HG03469 (cell line): Measurements from ENCODE around the gene AMPD2.
A peak's percentile ranks its signal among the peaks of the same experiment; 100 is the strongest.

Experiments
- ATAC-seq: cut with Tn5 transposase; IDR thresholded peaks from one replicate; pipeline ENCODE4 v1.9.1; 2021; ENCODE audit warnings: mild to moderate bottlenecking, moderate library complexity, moderate number of reproducible peaks; ENCODE audit not compliant: unreplicated experiment

Gene AMPD2

DNA sequence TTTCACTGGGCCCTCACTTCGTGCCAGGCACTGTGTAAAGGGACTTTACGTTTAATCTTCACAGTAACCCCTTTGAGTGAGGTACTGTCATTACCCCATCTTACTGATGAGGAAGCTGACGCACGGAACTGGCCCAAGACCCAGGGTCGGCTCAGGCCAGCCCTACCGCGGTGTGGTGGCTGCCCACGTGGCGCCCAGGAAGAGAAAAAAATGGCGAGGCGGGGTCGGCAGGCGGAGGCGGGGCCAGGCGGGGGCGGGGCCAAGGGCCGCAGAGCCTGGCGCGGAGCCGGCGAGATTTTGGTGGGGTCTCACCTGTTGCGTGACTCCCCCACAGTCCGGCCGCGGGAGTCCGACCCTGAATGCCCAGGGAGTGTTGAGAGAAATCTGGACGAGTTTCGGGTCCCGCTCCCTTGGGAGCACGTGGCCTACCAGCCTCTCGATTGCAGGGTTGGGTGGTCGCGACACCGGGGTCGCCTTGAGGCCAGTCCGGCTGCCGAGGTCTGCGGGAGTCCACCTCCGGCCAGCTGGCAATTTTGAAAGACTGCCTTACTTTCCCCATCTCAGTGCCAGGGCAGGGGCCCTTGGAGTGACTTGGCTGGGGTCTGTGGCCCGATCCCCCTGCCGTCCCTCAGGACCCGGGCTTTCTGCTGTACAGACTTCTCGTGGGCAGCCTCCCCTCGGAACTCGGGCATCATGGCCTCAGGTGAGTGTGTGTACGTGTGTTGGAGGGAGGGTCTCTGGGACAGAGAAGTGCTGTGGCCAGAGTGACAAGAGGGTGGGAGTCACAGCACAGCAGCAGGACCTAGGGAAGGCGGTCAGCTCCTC is at the start of gene AMPD2, which contains the start of gene GNAT2:
AMPD2 (plus strand) TSS at position 262 of the 825 bp plus-strand sequence. CDS start 1,339 bp downstream, outside the sequence.
GNAT2 (minus strand) TSS at position 41 of the 825 bp plus-strand sequence. CDS start 6,746 bp downstream, outside the sequence.
- ATAC-seq, result peak; percentile 26

DNA sequence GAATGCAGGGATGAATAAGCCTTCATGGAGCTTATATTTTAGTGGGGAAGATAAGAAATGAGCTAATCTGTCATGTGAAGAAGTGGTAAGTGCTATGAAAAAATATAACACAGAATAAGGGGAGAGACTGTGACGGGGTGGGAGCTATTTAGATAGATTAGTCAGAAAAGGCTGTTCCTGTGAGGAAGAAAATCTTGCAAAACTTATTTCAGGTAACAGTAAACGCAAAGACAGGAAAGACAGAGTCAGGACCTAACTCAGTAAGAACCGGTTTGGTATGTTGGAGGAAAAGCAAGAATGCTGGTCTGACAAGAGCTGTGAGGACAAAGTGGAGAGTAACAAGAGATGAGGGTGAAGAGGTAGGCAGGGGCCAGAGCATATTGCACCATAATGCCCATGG is 49.2 kb upstream of the AMPD2 start:
- ATAC-seq, result no peak

DNA sequence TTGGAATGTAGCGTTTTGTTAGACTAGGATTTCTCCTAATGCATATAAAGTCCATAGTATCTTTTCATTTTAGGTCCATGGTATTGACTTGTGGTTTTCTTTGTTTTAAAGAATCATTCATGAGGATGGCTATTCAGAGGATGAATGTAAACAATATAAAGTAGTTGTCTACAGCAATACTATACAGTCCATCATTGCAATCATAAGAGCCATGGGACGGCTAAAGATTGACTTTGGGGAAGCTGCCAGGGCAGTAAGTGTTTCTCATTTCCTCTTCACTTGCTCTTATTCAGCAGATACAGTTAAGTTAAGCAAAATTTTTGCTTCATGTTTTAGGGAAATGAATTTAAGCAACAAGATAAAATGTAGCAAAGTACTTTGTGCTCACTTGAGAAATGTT is 45.9 kb upstream of the AMPD2 start:
- ATAC-seq, result no peak

DNA sequence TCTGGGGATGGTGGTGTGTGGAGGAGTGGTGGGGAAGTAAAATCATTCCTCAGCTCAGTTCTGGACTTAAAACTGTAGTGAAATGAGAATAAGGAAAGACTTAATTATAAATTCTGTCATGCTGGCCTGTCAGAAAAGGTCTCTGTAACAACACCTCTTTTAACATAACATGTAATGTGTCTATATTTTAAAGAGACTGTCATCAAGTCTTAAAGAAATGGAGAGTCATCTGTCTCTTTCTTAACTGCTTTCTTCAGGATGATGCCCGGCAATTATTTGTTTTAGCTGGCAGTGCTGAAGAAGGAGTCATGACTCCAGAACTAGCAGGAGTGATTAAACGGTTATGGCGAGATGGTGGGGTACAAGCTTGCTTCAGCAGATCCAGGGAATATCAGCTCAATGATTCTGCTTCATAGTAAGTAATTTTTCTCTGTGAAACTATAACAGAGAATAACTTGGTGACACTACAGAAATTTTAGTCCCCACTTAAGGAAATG is 40.6 kb upstream of the AMPD2 start:
- no peak for ATAC-seq

DNA sequence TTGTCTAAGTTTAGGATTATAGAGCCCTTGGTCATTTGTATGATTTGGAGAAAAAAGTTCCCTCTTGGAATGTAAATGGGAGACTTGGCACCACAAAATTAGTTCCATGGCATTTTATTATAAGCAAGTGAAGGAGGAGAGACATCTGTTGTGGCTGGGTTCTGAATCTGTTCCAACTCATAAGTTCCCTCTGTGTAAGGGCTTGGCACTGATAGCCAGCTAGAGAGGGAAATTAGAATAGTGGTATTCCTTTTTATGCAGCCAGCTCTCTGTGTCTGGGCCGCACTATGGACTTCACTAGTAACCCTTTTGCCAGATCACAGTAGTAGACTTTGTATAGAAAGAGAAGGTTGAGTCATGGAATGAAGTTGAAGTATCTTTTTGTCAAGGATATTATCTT is 40.1 kb upstream of the AMPD2 start:
- no peak for ATAC-seq

DNA sequence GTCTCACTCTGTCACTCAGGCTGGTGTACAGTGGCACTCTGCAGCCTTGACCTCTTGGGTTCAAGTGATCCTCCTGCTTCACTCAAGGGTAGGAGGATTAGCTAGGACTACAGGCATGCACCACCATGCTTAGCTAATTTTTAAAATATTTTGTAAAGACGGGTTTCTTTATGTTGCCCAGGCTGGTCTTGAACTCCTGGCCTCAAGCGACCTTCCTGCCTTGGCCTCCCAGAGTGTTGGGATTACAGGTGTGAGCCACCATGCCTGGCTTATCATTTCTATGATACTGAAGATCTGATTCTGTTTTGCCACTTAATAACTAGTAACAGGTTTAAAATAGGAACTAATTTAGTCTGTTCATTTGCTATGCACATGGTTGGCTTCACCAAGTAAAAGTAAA is 37.6 kb upstream of the AMPD2 start:
- ATAC-seq, result no peak

DNA sequence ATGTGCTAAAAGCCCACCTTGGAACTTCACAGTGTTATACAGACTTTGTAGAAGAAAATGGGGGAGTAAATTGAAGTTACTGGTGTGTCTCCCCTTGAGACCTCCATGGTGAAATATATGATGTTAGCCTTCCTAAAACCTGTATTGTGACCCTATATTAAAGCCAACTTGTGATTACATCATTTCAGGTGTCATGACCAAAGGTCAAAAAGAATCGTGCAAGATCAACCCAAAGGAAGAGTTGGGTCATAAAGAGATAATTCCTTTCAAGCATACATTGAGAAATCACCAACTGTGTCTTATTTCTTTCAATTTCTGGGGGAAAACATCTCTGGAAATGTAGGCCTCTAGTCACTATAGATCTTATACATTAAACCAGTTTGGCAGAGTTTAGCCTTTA is 34.9 kb upstream of the AMPD2 start:
- ATAC-seq, result no peak

DNA sequence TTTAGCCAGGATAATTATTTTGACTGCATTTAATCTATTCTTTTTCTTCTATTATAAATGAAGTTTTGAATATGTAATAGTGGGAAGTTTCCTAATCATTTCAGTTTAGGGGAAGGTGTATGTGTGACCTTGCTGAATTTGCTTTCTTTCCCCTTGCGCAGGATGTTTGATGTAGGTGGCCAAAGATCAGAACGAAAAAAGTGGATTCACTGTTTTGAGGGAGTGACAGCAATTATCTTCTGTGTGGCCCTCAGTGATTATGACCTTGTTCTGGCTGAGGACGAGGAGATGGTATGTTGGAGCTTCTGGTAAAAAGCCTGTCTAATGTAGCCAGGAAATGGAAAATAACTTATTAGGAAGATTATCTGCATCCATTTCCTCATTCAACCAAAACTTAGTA is 33.6 kb upstream of the AMPD2 start:
- ATAC-seq, result no peak

DNA sequence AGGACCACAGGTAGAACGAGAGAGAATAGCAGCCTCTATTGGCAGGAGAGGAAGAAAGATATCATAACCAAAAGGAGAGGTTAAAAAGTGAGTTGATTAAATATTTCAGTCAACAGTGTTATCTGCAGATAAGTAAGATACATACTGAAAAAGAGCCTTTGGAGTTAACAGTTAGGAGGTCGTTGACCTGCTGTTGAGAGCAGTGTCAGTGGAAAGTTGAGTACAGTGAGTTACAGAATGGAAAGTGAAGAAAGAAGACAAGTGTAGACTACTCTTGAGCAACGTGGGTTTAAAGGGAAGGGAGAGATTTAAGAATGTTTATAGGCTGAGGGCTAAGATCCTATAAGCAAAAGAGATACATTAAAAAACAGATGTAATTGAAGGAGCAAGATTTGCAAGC is 30.5 kb upstream of the AMPD2 start:
- no peak for ATAC-seq

DNA sequence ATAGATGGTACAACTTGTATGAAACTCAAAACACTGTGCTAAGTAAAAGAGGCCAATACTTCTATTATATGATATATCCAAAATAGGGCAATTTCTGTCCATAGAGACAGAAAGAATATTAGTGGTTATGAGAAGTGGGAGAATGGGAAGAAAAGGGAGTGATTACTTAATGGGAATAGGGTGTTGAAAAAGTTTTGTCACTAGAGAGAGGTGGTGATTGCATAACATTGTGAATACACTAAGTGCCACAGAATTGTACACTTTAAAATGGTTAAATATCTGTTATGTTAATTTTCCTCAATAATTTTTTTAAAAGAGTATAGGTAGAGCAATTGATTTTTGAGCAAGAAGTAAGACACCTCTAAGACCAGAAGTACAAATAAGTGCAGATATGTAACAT is 30.0 kb upstream of the AMPD2 start:
- ATAC-seq, result no peak

DNA sequence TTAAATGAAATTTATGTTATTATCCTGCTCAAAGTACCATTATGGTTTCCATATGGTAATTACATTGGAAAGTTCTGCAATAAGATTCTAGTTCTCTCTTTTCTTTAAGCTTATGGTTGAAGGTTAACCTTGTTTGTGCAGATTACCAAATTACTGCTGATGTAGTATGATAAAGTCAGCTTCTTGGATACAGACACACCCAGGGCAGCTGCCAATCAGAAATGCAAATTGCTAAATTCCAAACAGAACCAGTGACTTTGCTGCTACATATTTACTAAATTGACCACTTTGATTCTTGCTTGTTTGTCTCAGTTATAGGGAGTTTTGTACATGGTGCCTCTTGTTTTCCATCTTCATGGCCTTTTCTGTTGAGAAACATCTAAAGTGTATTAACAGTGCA is 26.7 kb upstream of the AMPD2 start:
- no peak for ATAC-seq

DNA sequence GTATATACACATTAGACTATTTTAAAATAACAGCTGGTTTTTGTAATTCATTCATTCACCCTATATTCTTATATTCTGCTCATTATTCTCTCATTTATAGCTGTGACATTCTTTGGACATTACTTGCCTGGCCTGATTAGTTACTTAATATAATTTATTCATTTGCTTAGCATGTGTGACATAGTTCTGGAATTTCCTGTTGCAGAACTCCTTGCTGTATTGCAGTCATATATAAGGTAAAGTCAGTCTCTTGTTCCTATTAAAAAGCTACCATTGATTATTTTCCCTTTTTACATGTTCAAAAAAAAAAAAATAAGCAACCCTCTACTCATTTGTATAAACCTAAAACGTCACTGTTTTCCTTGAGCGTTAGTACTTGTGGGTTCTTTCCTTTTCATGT is 24.1 kb upstream of the AMPD2 start:
- ATAC-seq, result no peak

DNA sequence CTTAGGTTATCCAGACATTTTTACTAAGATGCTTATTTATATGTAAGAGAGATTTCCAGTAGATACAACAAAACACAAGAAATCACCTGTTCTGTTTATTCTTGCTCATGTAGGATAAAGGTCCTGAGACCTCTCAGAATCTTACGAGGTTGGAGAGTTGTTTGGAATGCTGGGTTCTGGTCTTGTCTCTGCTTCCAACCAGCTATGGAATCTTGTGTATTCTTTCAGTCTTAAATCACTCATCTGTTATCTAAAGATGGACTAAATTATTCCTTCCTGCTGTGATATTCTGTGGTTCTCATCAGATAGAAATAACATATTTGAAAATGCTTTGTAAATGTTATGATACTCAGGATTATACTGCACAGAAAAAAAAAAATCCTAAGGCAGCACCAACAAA is 21.5 kb upstream of the AMPD2 start:
- no peak for ATAC-seq

DNA sequence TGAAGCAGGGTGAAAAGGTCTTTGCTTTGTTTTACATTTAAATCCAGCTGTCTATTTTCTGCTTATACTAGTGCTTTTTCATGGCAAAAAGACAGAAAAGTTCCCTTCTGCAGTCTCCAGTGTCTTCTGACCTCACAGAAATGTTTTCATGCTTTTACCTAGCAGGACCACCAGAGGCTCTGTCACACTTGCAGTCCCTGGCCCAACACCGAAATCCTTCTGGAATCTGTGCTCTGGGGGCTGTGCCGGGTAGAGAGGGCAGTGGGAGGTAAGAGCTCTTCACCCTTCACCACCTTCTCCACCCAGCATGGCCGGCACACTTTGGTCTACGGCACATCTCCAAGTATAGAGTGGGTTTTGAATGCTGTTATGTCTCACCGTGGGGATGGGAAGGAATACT is 21.0 kb upstream of the AMPD2 start:
- ATAC-seq, result no peak

DNA sequence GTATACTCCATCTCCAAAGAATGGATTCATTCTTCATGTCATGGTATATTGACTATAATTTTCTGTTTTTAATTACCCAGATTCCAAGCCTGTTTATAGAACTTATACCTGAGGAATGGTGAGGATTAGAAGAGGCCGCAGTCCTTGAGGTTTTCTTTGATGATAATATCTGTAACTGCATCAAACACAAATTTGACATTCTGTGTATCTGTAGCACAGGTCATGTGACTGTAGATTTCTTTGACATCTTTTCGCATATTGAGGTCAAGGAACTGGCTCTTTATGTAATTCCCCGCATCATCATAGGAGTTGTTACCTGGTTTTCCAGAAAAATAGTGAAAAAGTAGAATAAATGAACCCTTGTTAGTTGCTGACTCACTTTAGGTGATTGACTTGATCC is 16.4 kb upstream of the AMPD2 start:
- no peak for ATAC-seq

DNA sequence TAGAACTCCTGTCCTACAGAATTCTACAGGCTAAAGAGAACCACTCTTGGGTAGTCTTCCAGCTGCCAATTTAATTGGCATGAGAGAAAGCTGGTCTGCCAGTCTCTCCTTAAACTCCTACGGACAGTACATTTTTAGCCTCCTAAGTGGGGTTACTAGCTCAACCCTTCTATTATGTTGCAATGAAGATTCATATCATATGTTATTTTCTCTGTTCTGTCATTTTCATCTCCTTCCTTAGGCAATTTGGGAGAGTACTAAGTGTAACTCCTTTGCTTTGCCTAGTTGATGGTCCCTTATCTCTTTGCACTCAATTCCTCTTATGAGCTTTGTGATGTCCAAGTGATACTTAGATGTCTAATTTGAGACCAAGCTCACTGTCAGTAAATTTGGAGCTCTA is 14.3 kb upstream of the AMPD2 start:
- ATAC-seq, result no peak

DNA sequence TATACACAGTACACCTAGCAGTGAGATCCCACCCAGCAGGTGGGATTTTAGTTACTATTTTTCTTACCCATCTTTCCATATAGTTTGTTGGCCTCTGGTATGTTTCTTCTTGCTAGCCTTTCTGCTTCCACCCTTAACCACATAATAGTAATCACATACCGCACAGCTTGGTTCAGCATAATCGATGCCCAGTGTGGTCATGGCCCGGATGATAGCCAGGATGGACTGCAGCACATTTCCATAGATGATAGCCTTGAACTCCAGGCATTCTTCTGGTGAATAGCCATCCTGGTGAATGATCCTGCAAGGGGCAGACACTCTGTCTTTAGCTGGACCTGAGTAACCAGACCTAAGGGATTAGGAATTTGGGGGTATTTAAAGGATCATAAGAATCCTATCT is 9.8 kb upstream of the AMPD2 start:
- ATAC-seq, result no peak

DNA sequence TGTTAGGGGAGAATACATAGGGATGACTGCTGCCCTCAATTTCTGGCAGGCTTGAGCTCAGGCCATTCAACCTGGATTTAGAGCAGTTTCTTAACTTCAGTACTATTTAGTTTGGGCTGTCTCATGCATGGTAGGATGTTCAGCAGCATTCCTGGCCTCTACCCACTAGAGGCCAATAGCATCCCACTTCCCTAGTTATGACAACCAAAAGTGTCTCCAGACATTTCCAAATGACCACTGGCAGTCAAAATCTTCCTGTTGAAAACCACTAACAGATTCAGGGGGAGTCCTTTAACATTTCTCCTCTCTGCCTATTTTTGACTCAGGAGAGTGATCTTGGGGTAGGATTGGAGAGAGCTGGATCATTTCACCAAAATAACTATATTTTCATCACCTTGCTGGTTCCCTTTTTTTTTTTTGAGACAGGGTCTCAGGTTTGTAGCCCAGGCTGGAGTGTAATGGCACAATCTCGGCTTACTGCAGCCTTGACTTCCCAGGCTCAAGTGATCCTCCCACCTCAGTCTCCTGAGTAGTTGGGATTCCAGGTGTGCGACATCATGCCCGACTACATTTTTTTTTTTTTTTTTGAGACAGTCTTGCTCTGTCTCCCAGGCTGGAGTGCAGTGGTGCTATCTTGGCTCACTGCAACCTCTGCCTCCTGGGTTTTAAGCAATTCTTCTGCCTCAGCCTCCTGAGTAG is 8.9 kb upstream of the AMPD2 start:
- ATAC-seq, result no peak

DNA sequence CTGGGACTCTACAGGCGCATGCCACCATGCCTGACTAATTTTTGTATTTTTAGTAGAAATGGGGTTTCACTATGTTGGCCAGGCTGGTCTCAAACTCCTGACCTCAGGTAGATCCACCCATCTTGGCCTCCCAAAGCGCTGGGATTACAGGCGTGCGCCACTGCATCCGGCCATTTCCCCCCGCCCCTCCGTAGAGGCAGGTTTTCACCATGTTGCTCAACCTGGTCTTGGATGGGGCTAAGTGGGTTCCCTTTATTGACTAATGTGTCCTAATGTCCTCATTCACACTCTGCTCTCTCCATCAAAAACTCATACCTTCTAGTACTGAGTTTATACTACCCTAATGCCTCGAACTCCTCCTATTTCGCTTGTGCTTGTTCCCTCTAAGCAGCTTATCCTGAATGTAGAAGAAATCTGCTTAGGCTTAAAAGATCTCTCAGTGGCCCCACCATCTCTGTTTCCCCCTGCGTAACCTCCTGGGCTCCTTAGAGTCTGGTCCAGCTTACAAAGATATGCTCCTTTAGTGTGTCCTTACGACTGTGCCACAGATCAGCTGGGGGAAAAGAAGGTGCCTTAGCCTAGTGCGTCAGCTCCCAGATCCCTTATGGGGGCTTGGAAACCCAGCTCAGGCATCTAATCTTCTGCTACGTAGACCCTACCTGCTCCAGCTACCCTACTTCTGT is 8.2 kb upstream of the AMPD2 start:
- ATAC-seq, result no peak

DNA sequence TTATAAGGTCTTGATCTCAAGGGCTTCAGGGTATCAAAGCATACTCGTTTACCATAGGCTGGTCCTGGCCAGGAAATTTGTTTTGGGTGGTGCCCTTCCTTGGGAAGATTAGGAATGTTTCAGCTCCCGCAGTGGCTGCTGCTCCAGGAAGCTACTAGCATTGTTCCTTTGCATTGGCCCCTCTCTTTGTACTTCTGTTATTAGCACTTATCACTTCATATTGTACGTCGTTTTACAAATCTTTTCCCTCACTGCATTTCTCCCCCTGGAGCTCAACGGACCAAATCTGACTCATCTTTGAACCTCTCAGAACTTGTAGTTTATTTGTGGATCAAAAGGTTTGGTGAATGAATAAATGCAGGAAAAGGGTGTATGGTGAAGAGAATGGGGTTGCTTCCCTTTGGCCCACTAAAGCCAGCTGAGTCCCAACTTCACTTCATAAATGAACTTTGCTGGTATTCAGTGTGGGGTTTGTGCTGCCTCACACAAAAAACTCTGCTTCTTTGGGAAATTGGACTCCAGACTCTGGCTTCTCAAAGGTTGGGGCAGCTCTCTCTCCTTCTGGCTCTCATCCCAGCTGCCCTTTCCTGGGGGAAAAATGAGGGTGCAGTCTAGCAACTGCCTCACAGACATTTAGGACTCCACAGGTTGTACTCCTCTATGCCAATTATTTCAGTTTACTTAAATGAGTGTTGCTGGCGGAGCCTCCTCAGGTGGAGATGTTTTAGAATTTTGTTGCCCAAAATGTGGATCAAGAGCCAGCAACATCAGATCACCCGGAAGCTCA is 6.1 kb upstream of the AMPD2 start:
- ATAC-seq, result no peak

DNA sequence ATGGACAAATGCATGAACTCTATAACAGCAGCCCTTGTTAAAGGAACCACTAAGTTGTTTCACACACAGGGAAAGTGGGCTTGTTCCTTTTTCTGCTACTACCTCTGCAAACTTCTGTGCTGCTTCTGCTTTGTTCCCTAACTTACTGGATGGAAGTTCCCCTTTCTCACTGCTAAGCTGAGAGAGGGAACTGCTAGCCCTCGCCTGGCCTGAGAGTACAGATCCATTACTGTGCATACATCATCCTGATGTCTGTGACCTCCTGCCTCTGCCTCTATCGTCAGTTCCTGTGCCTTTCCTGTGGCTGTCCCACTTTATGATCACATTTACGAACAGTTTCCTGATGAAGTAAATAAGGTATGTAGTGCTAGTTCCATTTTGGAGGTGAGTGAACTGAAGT is 3.8 kb upstream of the AMPD2 start:
- ATAC-seq, result no peak
